Hepatocyte (in vitro differentiated cells): Measurements from ENCODE around the gene NOD1. TPM values are rescaled to one million over a fixed set of nuclear protein-coding genes. Genes with fewer than 3 reads are reported as not detected.

ENCODE experiments used
- DNase-seq: peaks from one replicate; pipeline ENCODE4 v3.0.0-alpha.2; 2016; ENCODE audit warnings: low spot score
- H2AFZ ChIP-seq: fragments of 200-600 bp; sonication (generic); 2 replicates; pipeline ENCODE4 v1.6.0; 2016; ENCODE audit warnings: antibody characterized with exemption, mild to moderate bottlenecking
- H3K27ac ChIP-seq: fragments of 200-600 bp; sonication (generic); 2 replicates; pipeline ENCODE4 v1.5.1; 2016; ENCODE audit warnings: mild to moderate bottlenecking
- H3K27me3 ChIP-seq: fragments of 200-600 bp; sonication (generic); 2 replicates; pipeline ENCODE4 v1.6.1; 2016
- H3K36me3 ChIP-seq: fragments of 200-600 bp; sonication (generic); replicated peaks from 2 replicates; pipeline ENCODE4 v1.5.1; 2016; ENCODE audit warnings: low read depth; ENCODE audit not compliant: insufficient read depth
- H3K4me1 ChIP-seq: fragments of 200-600 bp; sonication (generic); 2 replicates; pipeline ENCODE4 v1.5.1; 2016; ENCODE audit warnings: mild to moderate bottlenecking, moderate library complexity; ENCODE audit not compliant: insufficient read depth
- H3K4me2 ChIP-seq: fragments of 200-600 bp; sonication (generic); 2 replicates; pipeline ENCODE4 v1.6.0; 2016
- H3K4me3 ChIP-seq: fragments of 200-600 bp; sonication (generic); 2 replicates; pipeline ENCODE4 v1.5.1; 2016; ENCODE audit warnings: mild to moderate bottlenecking
- H3K79me2 ChIP-seq: fragments of 200-600 bp; sonication (generic); 2 replicates; pipeline ENCODE4 v1.6.0; 2017; ENCODE audit warnings: mild to moderate bottlenecking
- H3K9me2 ChIP-seq: fragments of 200-600 bp; sonication (generic); replicated peaks from 2 replicates; pipeline ENCODE4 v1.6.0; 2017; ENCODE audit warnings: mild to moderate bottlenecking; ENCODE audit not compliant: insufficient read depth
- H3K9me3 ChIP-seq: fragments of 200-600 bp; sonication (generic); 2 replicates; pipeline ENCODE4 v1.5.1; 2016; ENCODE audit warnings: low read depth, mild to moderate bottlenecking
- H4K20me1 ChIP-seq: fragments of 200-600 bp; sonication (generic); 2 replicates; pipeline ENCODE4 v1.6.0; 2016; ENCODE audit warnings: mild to moderate bottlenecking; ENCODE audit not compliant: insufficient read depth, poor library complexity, severe bottlenecking
- EZH2 ChIP-seq: fragments of 200-600 bp; sonication (generic); IDR thresholded peaks from 2 replicates; pipeline ENCODE4 v1.6.1; 2016; ENCODE audit warnings: antibody characterized with exemption, mild to moderate bottlenecking, borderline replicate concordance
- EZH2phosphoT487 ChIP-seq: fragments of 200-600 bp; sonication (generic); IDR thresholded peaks from one replicate; pipeline ENCODE4 v1.6.1; 2018; ENCODE audit warnings: antibody characterized with exemption, mild to moderate bottlenecking, low read depth, moderate library complexity; ENCODE audit not compliant: unreplicated experiment, severe bottlenecking
- WGBS: methylation state at CpG from one replicate; pipeline ENCODE4 v1.1.6; 2016; ENCODE audit warnings: low lambda C conversion rate; ENCODE audit errors: missing lambda C conversion rate; 5-methylcytosine and 5-hydroxymethylcytosine counted together
- polyA plus RNA-seq: library from polyadenylated mRNA; unstranded; fragments of >200 nt; fragmentation: Nextera tagmentation; extraction: Ambion mirVana; gene quantifications from 2 replicates; pipeline ENCODE4 v1.2.1, GENCODE V29; 2016
- total RNA-seq: library from RNA; depleted of rRNA; stranded (reverse); fragments of >200 nt; gene quantifications from 2 replicates; pipeline ENCODE4 v1.2.3, GENCODE V29; 2014
- TF ChIP-seq, protein P1 (sequence below): fragments of 200-600 bp; sonication (generic); IDR thresholded peaks from 2 replicates; pipeline ENCODE4 v1.5.1; 2016; ENCODE audit warnings: antibody characterized with exemption, mild to moderate bottlenecking; ENCODE audit not compliant: poor library complexity

Gene NOD1
- total and polyA plus RNA-seq, 2 experiments from 2014 or later = 3.0 to 6.1 TPM

- TF ChIP-seq EZH2 (no peak), EZH2phosphoT487 (no peak)
Observed at GRCh38 chr7:30411897-30412296, 66.7 kb downstream of the NOD1 start.

GRCh38 chr7:30411173-30411572 is 67.4 kb downstream of the NOD1 start:
- Histone ChIP-seq H3K9me2 (no peaks in the 10 kb centered on the region), H3K4me2 (no peak overlapping the region), H3K27me3 (no peaks in the 10 kb centered on the region), H3K9me3 (no peaks in the 10 kb centered on the region), H2AFZ (no peak overlapping the region), H3K27ac (no peak overlapping the region), H3K4me1 (no peaks in the 10 kb centered on the region), H3K79me2 (no peaks in the 10 kb centered on the region), H3K4me3 (no peak overlapping the region), H4K20me1 (no peaks in the 10 kb centered on the region), H3K36me3 (no peaks in the 10 kb centered on the region)
- TF ChIP-seq EZH2 = no peak
- TF ChIP-seq EZH2phosphoT487 = no peak
- TF ChIP-seq, protein P1, sequence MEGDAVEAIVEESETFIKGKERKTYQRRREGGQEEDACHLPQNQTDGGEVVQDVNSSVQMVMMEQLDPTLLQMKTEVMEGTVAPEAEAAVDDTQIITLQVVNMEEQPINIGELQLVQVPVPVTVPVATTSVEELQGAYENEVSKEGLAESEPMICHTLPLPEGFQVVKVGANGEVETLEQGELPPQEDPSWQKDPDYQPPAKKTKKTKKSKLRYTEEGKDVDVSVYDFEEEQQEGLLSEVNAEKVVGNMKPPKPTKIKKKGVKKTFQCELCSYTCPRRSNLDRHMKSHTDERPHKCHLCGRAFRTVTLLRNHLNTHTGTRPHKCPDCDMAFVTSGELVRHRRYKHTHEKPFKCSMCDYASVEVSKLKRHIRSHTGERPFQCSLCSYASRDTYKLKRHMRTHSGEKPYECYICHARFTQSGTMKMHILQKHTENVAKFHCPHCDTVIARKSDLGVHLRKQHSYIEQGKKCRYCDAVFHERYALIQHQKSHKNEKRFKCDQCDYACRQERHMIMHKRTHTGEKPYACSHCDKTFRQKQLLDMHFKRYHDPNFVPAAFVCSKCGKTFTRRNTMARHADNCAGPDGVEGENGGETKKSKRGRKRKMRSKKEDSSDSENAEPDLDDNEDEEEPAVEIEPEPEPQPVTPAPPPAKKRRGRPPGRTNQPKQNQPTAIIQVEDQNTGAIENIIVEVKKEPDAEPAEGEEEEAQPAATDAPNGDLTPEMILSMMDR = no peak
- no peak for DNase-seq
- 93% methylated on average over 2 of the region's 2 CpGs for WGBS

More at GRCh38 chr7:30411897-30412296, 66.7 kb downstream of the NOD1 start:
- Histone ChIP-seq H3K4me1 (no peaks in the 10 kb centered on the region), H3K9me2 (no peaks in the 10 kb centered on the region), H3K4me2 (no peak overlapping the region), H2AFZ (no peak overlapping the region), H3K27me3 (no peaks in the 10 kb centered on the region), H3K4me3 (no peak overlapping the region), H4K20me1 (no peaks in the 10 kb centered on the region), H3K27ac (no peak overlapping the region), H3K9me3 (no peaks in the 10 kb centered on the region), H3K36me3 (no peaks in the 10 kb centered on the region), H3K79me2 (no peaks in the 10 kb centered on the region)
- no peak for DNase-seq
- WGBS = 76% methylated on average over 3 of the region's 3 CpGs

GRCh38 chr7:30406664-30407425 is 71.7 kb downstream of the NOD1 start:
- Histone ChIP-seq H3K27me3 (no peaks in the 10 kb centered on the region), H3K4me2 (no peak overlapping the region), H3K4me1 (no peaks in the 10 kb centered on the region), H3K9me3 (no peaks in the 10 kb centered on the region), H3K4me3 (no peak overlapping the region), H3K27ac (no peak overlapping the region), H4K20me1 (no peaks in the 10 kb centered on the region), H3K9me2 (no peaks in the 10 kb centered on the region), H3K79me2 (no peaks in the 10 kb centered on the region), H3K36me3 (no peaks in the 10 kb centered on the region), H2AFZ (no peak overlapping the region)
- WGBS = 88% methylated on average over 13 of the region's 13 CpGs
- TF ChIP-seq EZH2phosphoT487 = no peak
- no peak for TF ChIP-seq EZH2
- TF ChIP-seq, protein P1 = no peak
- DNase-seq = no peak

DNA sequence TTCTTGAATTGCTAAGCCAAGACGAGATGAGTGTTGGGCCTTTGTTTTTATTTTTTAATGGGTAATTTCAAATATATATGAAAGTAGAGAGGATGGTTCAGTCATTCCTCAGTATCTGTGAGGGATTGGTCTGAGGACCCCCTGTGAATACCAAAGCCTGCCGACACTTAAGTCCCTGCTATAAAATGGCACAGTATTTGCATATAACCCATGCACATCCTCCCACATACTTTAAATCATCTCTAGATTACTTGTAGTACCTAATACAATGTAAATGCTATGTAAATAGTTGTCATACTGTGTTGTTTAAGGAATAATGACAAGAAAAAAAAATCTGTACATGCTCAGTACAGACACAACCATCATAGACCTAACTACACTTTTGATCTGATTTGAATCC is 73.4 kb downstream of the NOD1 start:
- H3K9me2 ChIP-seq = no peaks in the 10 kb centered on the region
- no peaks in the 10 kb centered on the region for H4K20me1 ChIP-seq
- no peak overlapping the region for H2AFZ ChIP-seq
- H3K4me3 ChIP-seq = no peak overlapping the region
- no peaks in the 10 kb centered on the region for H3K27me3 ChIP-seq
- no peak for DNase-seq
- no peak overlapping the region for H3K27ac ChIP-seq
- no peaks in the 10 kb centered on the region for H3K9me3 ChIP-seq
- TF ChIP-seq EZH2phosphoT487 (no peak), EZH2 (no peak)
- TF ChIP-seq, protein P1 = no peak
- WGBS = 97% methylated on average over 2 of the region's 2 CpGs
- no peaks in the 10 kb centered on the region for H3K4me1 ChIP-seq
- H3K79me2 ChIP-seq = no peaks in the 10 kb centered on the region
- no peaks in the 10 kb centered on the region for H3K36me3 ChIP-seq
- H3K4me2 ChIP-seq = no peak overlapping the region
